ENCODE measurements around the gene IWS1.
"Not testable (repeated sequence)": the region's sequence is repeated elsewhere in the genome, so short reads cannot be mapped to it uniquely, and the experiment has no call there.

Gene IWS1

GRCh38 chr2:127572841-127573240 lies 46.6 kb upstream of the IWS1 start:
- Histone ChIP-seq H3K36me3 (ENCODE audit: low read length) (no peaks in the 10 kb centered on the region), H3K9me3 (ENCODE audit: insufficient read depth, low read length) (no peaks in the 10 kb centered on the region), H3K4me2 (ENCODE audit: low read depth, low read length, poor library complexity, severe bottlenecking) (no peak overlapping the region), H2AFZ (ENCODE audit: low read depth, low read length, severe bottlenecking) (no peak overlapping the region), H4K20me1 (ENCODE audit: low read depth, low read length) (no peaks in the 10 kb centered on the region; the same call in 1 of the 2 replicates), H3K27me3 (ENCODE audit: low read length) (no peaks in the 10 kb centered on the region), H3K27ac (ENCODE audit: low read depth, low read length) (no peak overlapping the region), H3K79me2 (ENCODE audit: insufficient read depth, low read length) (no peaks in the 10 kb centered on the region), H3K9ac (ENCODE audit: low read length) (no peak overlapping the region), H3K9me2 (replicated peaks; ENCODE audit: insufficient read depth, low read length) (no peaks in the 10 kb centered on the region), H3K4me3 (ENCODE audit: insufficient read depth, low read length, poor library complexity, severe bottlenecking) (no peak overlapping the region), H3F3A (ENCODE audit: insufficient read depth) (peaks cover 8% of the 10 kb centered on the region; the same call in 1 of the 2 replicates)
- TF ChIP-seq CTCF (IDR thresholded peaks at IDR 0.05; ENCODE audit: insufficient read depth, low read length, poor library complexity, severe bottlenecking) (no peak), EZH2phosphoT487 (conservative IDR thresholded peaks at IDR 0.05; ENCODE audit: low read length) (no peak)

- not testable (repeated sequence) for H3K4me2 ChIP-seq (ENCODE audit: low read depth, low read length, poor library complexity, severe bottlenecking); H3K4me3 ChIP-seq (ENCODE audit: insufficient read depth, low read length, poor library complexity, severe bottlenecking); H3F3A ChIP-seq (ENCODE audit: insufficient read depth); H3K79me2 ChIP-seq (ENCODE audit: insufficient read depth, low read length); H3K27me3 ChIP-seq (ENCODE audit: low read length); H3K36me3 ChIP-seq (ENCODE audit: low read length); H3K9me2 ChIP-seq (replicated peaks; ENCODE audit: insufficient read depth, low read length); H4K20me1 ChIP-seq (ENCODE audit: low read depth, low read length); H2AFZ ChIP-seq (ENCODE audit: low read depth, low read length, severe bottlenecking); H3K9ac ChIP-seq (ENCODE audit: low read length); H3K9me3 ChIP-seq (ENCODE audit: insufficient read depth, low read length); H3K27ac ChIP-seq (ENCODE audit: low read depth, low read length)
Measured at GRCh38 chr2:127572352-127572751, 46.1 kb upstream of the IWS1 start.

- H2AFZ ChIP-seq (ENCODE audit: low read depth, low read length, severe bottlenecking): no peak overlapping the region
- TF ChIP-seq EZH2phosphoT487 (conservative IDR thresholded peaks at IDR 0.05; ENCODE audit: low read length) (no peak), CTCF (IDR thresholded peaks at IDR 0.05; ENCODE audit: insufficient read depth, low read length, poor library complexity, severe bottlenecking) (no peak)
- no peaks in the 10 kb centered on the region for H3K27me3 ChIP-seq (ENCODE audit: low read length)
Measured at GRCh38 chr2:127570282-127571250, 44.3 kb upstream of the IWS1 start.

GRCh38 chr2:127569666-127570065 lies 43.4 kb upstream of the IWS1 start:
- Histone ChIP-seq H3K4me2 (ENCODE audit: low read depth, low read length, poor library complexity, severe bottlenecking) (no peak overlapping the region), H3K9me3 (ENCODE audit: insufficient read depth, low read length) (no peaks in the 10 kb centered on the region), H3K9ac (ENCODE audit: low read length) (no peak overlapping the region), H3K27me3 (ENCODE audit: low read length) (no peaks in the 10 kb centered on the region), H3K9me2 (replicated peaks; ENCODE audit: insufficient read depth, low read length) (no peaks in the 10 kb centered on the region), H3K36me3 (ENCODE audit: low read length) (no peaks in the 10 kb centered on the region), H2AFZ (ENCODE audit: low read depth, low read length, severe bottlenecking) (no peak overlapping the region), H3K79me2 (ENCODE audit: insufficient read depth, low read length) (no peaks in the 10 kb centered on the region), H3K27ac (ENCODE audit: low read depth, low read length) (no peak overlapping the region), H3K4me3 (ENCODE audit: insufficient read depth, low read length, poor library complexity, severe bottlenecking) (no peak overlapping the region), H3F3A (ENCODE audit: insufficient read depth) (no peaks in the 10 kb centered on the region), H4K20me1 (ENCODE audit: low read depth, low read length) (no peaks in the 10 kb centered on the region; the same call in 1 of the 2 replicates)
- TF ChIP-seq EZH2phosphoT487 (conservative IDR thresholded peaks at IDR 0.05; ENCODE audit: low read length) (no peak), CTCF (IDR thresholded peaks at IDR 0.05; ENCODE audit: insufficient read depth, low read length, poor library complexity, severe bottlenecking) (no peak)

More at GRCh38 chr2:127570282-127571250, 44.3 kb upstream of the IWS1 start:
- Histone ChIP-seq H4K20me1 (ENCODE audit: low read depth, low read length) (no peaks in the 10 kb centered on the region; the same call in 1 of the 2 replicates), H3F3A (ENCODE audit: insufficient read depth) (peaks cover 6% of the 10 kb centered on the region; the same call in 1 of the 2 replicates), H3K9me2 (replicated peaks; ENCODE audit: insufficient read depth, low read length) (no peaks in the 10 kb centered on the region), H3K27ac (ENCODE audit: low read depth, low read length) (no peak overlapping the region), H3K9me3 (ENCODE audit: insufficient read depth, low read length) (no peaks in the 10 kb centered on the region), H3K79me2 (ENCODE audit: insufficient read depth, low read length) (no peaks in the 10 kb centered on the region), H3K4me3 (ENCODE audit: insufficient read depth, low read length, poor library complexity, severe bottlenecking) (no peak overlapping the region), H3K4me2 (ENCODE audit: low read depth, low read length, poor library complexity, severe bottlenecking) (no peak overlapping the region), H3K9ac (ENCODE audit: low read length) (no peak overlapping the region), H3K36me3 (ENCODE audit: low read length) (no peaks in the 10 kb centered on the region)
